Activated CD8-positive, alpha-beta T cell treated with anti-CD3 and anti-CD28 coated beads for 36 hours (primary cell): ENCODE results near the gene F2RL3. TPM values are rescaled to one million over a fixed set of nuclear protein-coding genes. Genes with fewer than 3 reads are reported as not detected.

Experiments
- ATAC-seq: fragments of 200-7000 bp; cut with Tn5 transposase; one replicate; pipeline ENCODE4 v1.10.0; 2021; ENCODE audit warnings: mild to moderate bottlenecking, moderate library complexity
- CTCF ChIA-PET: fragments of 350-600 bp; sonication (Branson Sonifier 250); formaldehyde crosslinking; loops from one replicate; lab custom pipeline; 2021; ENCODE audit warnings: antibody characterized with exemption; lab: Charles Lee
- POLR2A ChIA-PET: fragments of 350-600 bp; sonication (Branson Sonifier 250); formaldehyde crosslinking; loops from one replicate; lab custom pipeline; 2021; ENCODE audit warnings: antibody characterized with exemption; lab: Charles Lee
- DNase-seq: peaks from one replicate; pipeline ENCODE4 v3.0.0-alpha.2; 2020
- H3K27ac Mint-ChIP-seq: one replicate; pipeline ENCODE4 v1.8.0; 2021; ENCODE audit warnings: mild to moderate bottlenecking, mixed read lengths
- H3K27me3 Mint-ChIP-seq: one replicate; pipeline ENCODE4 v1.8.0; 2021; ENCODE audit warnings: mixed read lengths
- H3K36me3 Mint-ChIP-seq: one replicate; pipeline ENCODE4 v1.8.0; 2021; ENCODE audit warnings: low read depth, mixed read lengths
- H3K4me1 Mint-ChIP-seq: one replicate; pipeline ENCODE4 v1.8.0; 2021; ENCODE audit warnings: low read depth, mixed read lengths
- H3K4me3 Mint-ChIP-seq: one replicate; pipeline ENCODE4 v1.8.0; 2021; ENCODE audit warnings: mild to moderate bottlenecking, moderate library complexity, mixed read lengths
- H3K9me3 Mint-ChIP-seq: one replicate; pipeline ENCODE4 v1.8.0; 2021; ENCODE audit warnings: mixed read lengths
- CTCF ChIP-seq: fragments of 200-600 bp; IDR thresholded peaks from one replicate; pipeline ENCODE4 v1.8.0; 2022; ENCODE audit warnings: antibody characterized with exemption, mild to moderate bottlenecking
- intact Hi-C: fragments of 100-400 bp; cut with micrococcal nuclease; formaldehyde crosslinking; loops from one replicate; pipeline ENCODE4 v1.10.0; 2022
- total RNA-seq, 2 experiments: library from RNA; stranded (reverse); gene quantifications; one replicate each; pipeline ENCODE4 v1.2.3, GENCODE V29; 2021

The F2RL3 gene
- total RNA-seq, 2 experiments from 2014 or later = not detected

GRCh38 chr19:16893686-16893989 lies 4.8 kb downstream of the F2RL3 start:
- DNase-seq = no peak
- CTCF ChIA-PET = no interaction called here
- H3K27me3 Mint-ChIP-seq = peaks cover 59% of the 10 kb centered on the region
- no peak overlapping the region for H3K27ac Mint-ChIP-seq
- no peaks in the 10 kb centered on the region for H3K36me3 Mint-ChIP-seq
- no peak for TF ChIP-seq CTCF
- peaks cover 9% of the 10 kb centered on the region for H3K4me1 Mint-ChIP-seq
- intact Hi-C loops = loop anchor here (10.0 kb wide), 1 partner anchor 119 kb away; no protein-coding TSS in a partner anchor
- H3K9me3 Mint-ChIP-seq = no peaks in the 10 kb centered on the region
- no peak overlapping the region for H3K4me3 Mint-ChIP-seq
- POLR2A ChIA-PET = no interaction called here
- ATAC-seq = no peak

- CTCF ChIA-PET = no interaction called here
Observed at GRCh38 chr19:16894080-16894479, 5.3 kb downstream of the F2RL3 start.

GRCh38 chr19:16895467-16896145 lies 6.8 kb downstream of the F2RL3 start:
- peaks cover 11% of the 10 kb centered on the region for H3K4me1 Mint-ChIP-seq
- no peak for TF ChIP-seq CTCF

More at GRCh38 chr19:16894080-16894479, 5.3 kb downstream of the F2RL3 start:
- ATAC-seq (no peak), DNase-seq (no peak)
- H3K4me1 Mint-ChIP-seq = peaks cover 6% of the 10 kb centered on the region
- TF ChIP-seq CTCF = no peak
- no peak overlapping the region for H3K4me3 Mint-ChIP-seq
- intact Hi-C loops = loop anchor here (10.0 kb wide), 1 partner anchor 119 kb away; no protein-coding TSS in a partner anchor
- no peaks in the 10 kb centered on the region for H3K36me3 Mint-ChIP-seq
- peaks cover 60% of the 10 kb centered on the region for H3K27me3 Mint-ChIP-seq
- H3K27ac Mint-ChIP-seq = no peak overlapping the region
- POLR2A ChIA-PET = no interaction called here
- no peaks in the 10 kb centered on the region for H3K9me3 Mint-ChIP-seq

GRCh38 chr19:16896146-16897028 lies 7.6 kb downstream of the F2RL3 start:
- Mint-ChIP-seq H3K9me3 (no peaks in the 10 kb centered on the region), H3K36me3 (no peaks in the 10 kb centered on the region), H3K27ac (no peak overlapping the region), H3K27me3 (peaks cover 50% of the 10 kb centered on the region), H3K4me3 (no peak overlapping the region), H3K4me1 (peaks cover 11% of the 10 kb centered on the region)
- ATAC-seq (no peak), DNase-seq (peak; percentile 10)
- ChIA-PET CTCF (no interaction called here), POLR2A (interaction anchor here (1.1 kb wide), 1 partner anchor 44 kb away, joined by 3 read pairs; no protein-coding TSS in a partner anchor)
- intact Hi-C loops = loop anchor here (10.0 kb wide), 1 partner anchor 122 kb away; no protein-coding TSS in a partner anchor
- TF ChIP-seq CTCF = no peak

More at GRCh38 chr19:16895467-16896145, 6.8 kb downstream of the F2RL3 start:
- Mint-ChIP-seq H3K4me3 (peak overlapping the region; percentile 33), H3K27me3 (peaks cover 55% of the 10 kb centered on the region), H3K27ac (no peak overlapping the region), H3K9me3 (no peaks in the 10 kb centered on the region), H3K36me3 (no peaks in the 10 kb centered on the region)
- POLR2A ChIA-PET = interaction anchor here (1.1 kb wide), 1 partner anchor 43 kb away, joined by 3 read pairs; no protein-coding TSS in a partner anchor
- intact Hi-C loops = loop anchor here (10.0 kb wide), 1 partner anchor 121 kb away; no protein-coding TSS in a partner anchor
- ATAC-seq (no peak), DNase-seq (no peak)
- CTCF ChIA-PET = no interaction called here
